Endothelial cell of umbilical vein (primary cell): Measurements from ENCODE around the gene LCE1D. TPM values are rescaled to one million over a fixed set of nuclear protein-coding genes. Genes with fewer than 3 reads are reported as not detected.

ENCODE experiments used
- BruUV-seq: library from RNA; stranded (reverse); fragments of 400-500 nt; replicated peaks from 2 replicates; lab custom pipeline; 2021; lab: Mats Ljungman, UMichigan
- CTCF ChIA-PET: fragments of 300-600, 350-600 bp; sonication (Branson Sonifier 250); formaldehyde crosslinking; loops from one replicate; lab custom pipeline; 2021; ENCODE audit warnings: antibody characterized with exemption, inconsistent platforms; lab: Charles Lee
- POLR2A ChIA-PET: fragments of 300-600, 350-600 bp; sonication (Branson Sonifier 250); formaldehyde crosslinking; loops from one replicate; lab custom pipeline; 2021; ENCODE audit warnings: antibody characterized with exemption, inconsistent platforms; lab: Charles Lee
- DNase-seq: peaks from one replicate; pipeline ENCODE4 v3.0.0-alpha.2; 2011; ENCODE audit warnings: low read depth, low spot score
- FAIRE-seq: peaks from 2 replicates; lab custom pipeline; 2011; peaks lifted over from hg19 to GRCh38; lab: Jason Lieb, UNC
- H2AFZ ChIP-seq: 2 replicates; pipeline ENCODE4 v1.6.0; 2012; ENCODE audit warnings: low read depth, low read length, control low read depth, inconsistent platforms
- H3K27ac ChIP-seq: 2 replicates; pipeline ENCODE4 v1.5.1; 2011; ENCODE audit warnings: low read depth, mild to moderate bottlenecking, control low read depth, low read length, moderate library complexity; ENCODE audit not compliant: insufficient read depth
- H3K27me3 ChIP-seq, 2 experiments: 2 replicates each; pipeline versions ENCODE4 v1.6.0 to v1.6.1; 2011; ENCODE audit warnings: low read length in 2 of 2, mixed read lengths in 1 of 2; ENCODE audit not compliant: control insufficient read depth in 2 of 2, insufficient read depth in 2 of 2
- H3K36me3 ChIP-seq, 2 experiments: 2 replicates in 1 of 2; 3 replicates in 1 of 2; pipeline ENCODE4 v1.5.1; 2011; ENCODE audit warnings: low read length in 2 of 2, mild to moderate bottlenecking in 1 of 2, moderate library complexity in 1 of 2; ENCODE audit not compliant: control insufficient read depth in 2 of 2, insufficient read depth in 2 of 2; ENCODE audit errors: extremely low read depth in 1 of 2
- H3K4me1 ChIP-seq: 3 replicates; pipeline ENCODE4 v1.5.1; 2011; ENCODE audit warnings: mild to moderate bottlenecking, low read length; ENCODE audit not compliant: control insufficient read depth, insufficient read depth; ENCODE audit errors: extremely low read depth
- H3K4me2 ChIP-seq: 2 replicates; pipeline ENCODE4 v1.6.1; 2011; ENCODE audit warnings: low read length, control low read depth, mixed read lengths; ENCODE audit not compliant: insufficient read depth
- H3K4me3 ChIP-seq, 3 experiments: fragments of 200-600 bp in 1 of 3; sonication (generic), shearing (Covaris generic) in 1 of 3; replicated peaks in 1 of 3; 2 replicates each; pipeline ENCODE4 v1.5.1; 2011 to 2016; ENCODE audit warnings: control low read depth in 3 of 3, low read length in 3 of 3, mild to moderate bottlenecking in 2 of 3, inconsistent platforms in 1 of 3, low read depth in 1 of 3, moderate library complexity in 1 of 3; ENCODE audit not compliant: insufficient read depth in 1 of 3
- H3K79me2 ChIP-seq: 2 replicates; pipeline ENCODE4 v1.6.0; 2012; ENCODE audit warnings: low read length, inconsistent platforms; ENCODE audit not compliant: control insufficient read depth, insufficient read depth
- H3K9ac ChIP-seq: replicated peaks from 2 replicates; pipeline ENCODE3; 2011; ENCODE audit warnings: low read length, control low read depth; ENCODE audit not compliant: insufficient read depth; ENCODE audit errors: extremely low read depth
- H3K9me1 ChIP-seq: replicated peaks from 3 replicates; pipeline ENCODE4 v1.6.0; 2011; ENCODE audit warnings: mild to moderate bottlenecking, low read length; ENCODE audit not compliant: control insufficient read depth, insufficient read depth; ENCODE audit errors: extremely low read depth
- H3K9me3 ChIP-seq: replicated peaks from 2 replicates; pipeline ENCODE4 v1.5.1; 2012; ENCODE audit warnings: low read length, inconsistent platforms; ENCODE audit not compliant: control insufficient read depth, insufficient read depth
- H4K20me1 ChIP-seq: replicated peaks from 2 replicates; pipeline ENCODE3; 2011; ENCODE audit warnings: mild to moderate bottlenecking, low read length; ENCODE audit not compliant: control insufficient read depth, insufficient read depth; ENCODE audit errors: extremely low read depth
- CTCF ChIP-seq, 2 donors: IDR thresholded peaks; 1 replicate in 1 of 2; 2 replicates in 1 of 2; pipeline ENCODE4 v1.5.1; 2011; ENCODE audit warnings: low read length in 2 of 2, mild to moderate bottlenecking in 2 of 2, moderate library complexity in 2 of 2, control low read depth in 1 of 2, inconsistent platforms in 1 of 2, low read depth in 1 of 2; ENCODE audit not compliant: insufficient read depth in 1 of 2; ENCODE audit errors: extremely low read depth in 1 of 2
- EZH2 ChIP-seq: IDR thresholded peaks from 2 replicates; pipeline ENCODE4 v1.6.1; 2012; ENCODE audit warnings: borderline replicate concordance, low read depth, mild to moderate bottlenecking, moderate library complexity, low read length, inconsistent platforms; ENCODE audit not compliant: severe bottlenecking
- FOS ChIP-seq: IDR thresholded peaks from 2 replicates; pipeline ENCODE4 v1.6.1; 2011; ENCODE audit warnings: mild to moderate bottlenecking, low read length, moderate library complexity, borderline replicate concordance; ENCODE audit not compliant: insufficient read depth
- GATA2 ChIP-seq: IDR thresholded peaks from 2 replicates; pipeline ENCODE4 v1.7.0; 2011; ENCODE audit warnings: low read depth, mild to moderate bottlenecking, moderate library complexity, mixed read lengths, low read length; ENCODE audit not compliant: insufficient read length, insufficient read depth
- JUN ChIP-seq: IDR thresholded peaks from 2 replicates; pipeline ENCODE4 v1.6.1; 2011; ENCODE audit warnings: borderline replicate concordance, low read depth; ENCODE audit not compliant: insufficient read length, insufficient read depth
- MAX ChIP-seq: IDR thresholded peaks from 2 replicates; pipeline ENCODE4 v1.6.1; 2011; ENCODE audit not compliant: insufficient read depth, insufficient read length
- MYC ChIP-seq: IDR thresholded peaks from one replicate; pipeline ENCODE4 v1.6.1; 2011; ENCODE audit warnings: mild to moderate bottlenecking, low read depth, low read length
- POLR2A ChIP-seq: IDR thresholded peaks from 2 replicates; pipeline ENCODE4 v1.6.1; 2012; ENCODE audit warnings: low read depth, mild to moderate bottlenecking, control low read depth, low read length
- POLR2AphosphoS5 ChIP-seq: IDR thresholded peaks from 2 replicates; pipeline ENCODE4 v1.6.1; 2012; ENCODE audit warnings: low read depth, mild to moderate bottlenecking, control low read depth, low read length, moderate library complexity; ENCODE audit not compliant: insufficient read depth
- dilution Hi-C: fragments of 300-500 bp; cut with MboI; formaldehyde crosslinking; loops from one replicate; pipeline ENCODE4 v1.15.0; 2019; ENCODE audit warnings: low sequenced_read_pairs; ENCODE audit not compliant: extremely low pct_ligation_motif_present
- intact Hi-C: fragments of 100-400 bp; cut with micrococcal nuclease; formaldehyde crosslinking; loops from one replicate; pipeline ENCODE4 v1.10.0; 2022
- polyA plus RNA-seq, 4 experiments: library from polyadenylated mRNA; depleted of rRNA in 3 of 4; stranded (reverse) in 3 of 4; unstranded in 1 of 4; fragments of >200 nt; gene quantifications; 2 replicates each; pipeline versions ENCODE4 v1.2.1 to v1.2.3, GENCODE V29; 2011 to 2012; ENCODE audit warnings: missing spikeins in 1 of 4
- total RNA-seq: library from RNA; stranded (reverse); gene quantifications from 2 replicates; pipeline ENCODE4 v1.2.3, GENCODE V29; 2021

LCE1D gene
- total and polyA plus RNA-seq, 2 donors (not counting 3 experiments of a cell fraction or from before 2014, with no cell fraction given), result not detected

GRCh38 chr1:152774875-152775274, 21.6 kb upstream of the LCE1D start, which contains the start of gene LCE1F:
TSS of gene LCE1F (plus strand) at chr1:152775140. CDS start at chr1:152776372, 1,232 bp downstream.
- H3K79me2 ChIP-seq, result no peaks in the 10 kb centered on the region
- intact Hi-C loops (no loop called here), dilution Hi-C loops (no loop called here)
- DNase-seq (no peak), FAIRE-seq (no peak)
- H4K20me1 ChIP-seq, result no peaks in the 10 kb centered on the region
- ChIA-PET POLR2A (no interaction called here), CTCF (no interaction called here)
- no peak within 1 kb of the TSS for H2AFZ ChIP-seq
- no peaks in the 10 kb centered on the region for H3K9me1 ChIP-seq
- TF ChIP-seq MYC (no peak), FOS (no peak), POLR2AphosphoS5 (no peak), GATA2 (no peak)
- no peaks in the 10 kb centered on the region for H3K4me1 ChIP-seq
- H3K27ac ChIP-seq, result no peak within 1 kb of the TSS
- H3K9ac ChIP-seq, result no peak within 1 kb of the TSS
- H3K36me3 ChIP-seq, result no peaks in the 10 kb centered on the region
- H3K4me3 ChIP-seq, result no peak within 1 kb of the TSS
- BruUV-seq, result no TSS peak
- H3K9me3 ChIP-seq, result no peaks in the 10 kb centered on the region
- H3K27me3 ChIP-seq, result no peaks in the 10 kb centered on the region
- no peak within 1 kb of the TSS for H3K4me2 ChIP-seq

- intact Hi-C loops, result no loop called here
- Histone ChIP-seq H2AFZ (no peak overlapping the region), H3K27ac (no peak overlapping the region), H3K4me3 (no peak overlapping the region), H3K27me3 (no peaks in the 10 kb centered on the region), H3K36me3 (no peaks in the 10 kb centered on the region), H4K20me1 (no peaks in the 10 kb centered on the region), H3K4me1 (no peaks in the 10 kb centered on the region), H3K4me2 (no peak overlapping the region), H3K9me1 (no peaks in the 10 kb centered on the region), H3K79me2 (no peaks in the 10 kb centered on the region), H3K9me3 (no peaks in the 10 kb centered on the region), H3K9ac (no peak overlapping the region)
- DNase-seq, result no peak
- ChIA-PET CTCF (no interaction called here), POLR2A (no interaction called here)
- no peak for FAIRE-seq
- dilution Hi-C loops, result no loop called here
- TF ChIP-seq MAX, result no peak
- no peak for TF ChIP-seq MYC
- no peak for TF ChIP-seq FOS
- TF ChIP-seq POLR2A, result no peak
- no peak for TF ChIP-seq EZH2
- TF ChIP-seq CTCF (IDR thresholded peaks at IDR 0.05; ENCODE audit: extremely low read depth in 1 of 2, insufficient read depth in 1 of 2, low read depth in 1 of 2, low read length in 2 of 2), result no peak
- TF ChIP-seq POLR2AphosphoS5, result no peak
- TF ChIP-seq GATA2, result no peak
- no peak for TF ChIP-seq JUN
- BruUV-seq, result no TSS peak
Measured at GRCh38 chr1:152776361-152776760, 20.2 kb upstream of the LCE1D start.
